HEK293T (cell line): ENCODE data around the gene DDC.

Source experiments
- CTCF ChIA-PET: fragments of 350-600 bp; formaldehyde crosslinking; extraction: SDS; loops from one replicate; lab custom pipeline; 2021; ENCODE audit warnings: antibody characterized with exemption, inconsistent platforms; lab: Yijun Ruan, JAX
- POLR2A ChIA-PET: fragments of 350-600 bp; formaldehyde crosslinking; extraction: SDS; loops from one replicate; lab custom pipeline; 2020; ENCODE audit warnings: antibody characterized with exemption, inconsistent platforms; lab: Yijun Ruan, JAX
- DNase-seq: peaks from one replicate; pipeline ENCODE4 v3.0.0; 2012; ENCODE audit warnings: mixed read lengths; ENCODE audit errors: extremely low spot score
- ARNT ChIP-seq: fragments of 450-650 bp; IDR thresholded peaks from 2 replicates; pipeline ENCODE4 v1.6.1; 2017; ENCODE audit warnings: mild to moderate bottlenecking
- BHLHE40 ChIP-seq: fragments of 450-650 bp; IDR thresholded peaks from 2 replicates; pipeline ENCODE4 v1.6.1; 2016; ENCODE audit warnings: mild to moderate bottlenecking, moderate library complexity, borderline replicate concordance
- CTBP1 ChIP-seq: fragments of 450-650 bp; IDR thresholded peaks from 2 replicates; pipeline ENCODE4 v1.6.1; 2016; ENCODE audit warnings: borderline replicate concordance
- ELF4 ChIP-seq: fragments of 450-650 bp; IDR thresholded peaks from 2 replicates; pipeline ENCODE4 v1.6.1; 2017; ENCODE audit warnings: antibody characterized with exemption
- FOXA1 ChIP-seq: fragments of 450-650 bp; IDR thresholded peaks from 2 replicates; pipeline ENCODE4 v1.6.1; 2016; ENCODE audit warnings: mild to moderate bottlenecking
- FOXK2 ChIP-seq: fragments of 450-650 bp; IDR thresholded peaks from 2 replicates; pipeline ENCODE4 v1.6.1; 2016; ENCODE audit warnings: mild to moderate bottlenecking
- FOXM1 ChIP-seq: fragments of 450-650 bp; IDR thresholded peaks from 2 replicates; pipeline ENCODE4 v1.6.1; 2017; ENCODE audit warnings: mild to moderate bottlenecking, borderline replicate concordance
- HDGF ChIP-seq: fragments of 450-650 bp; IDR thresholded peaks from 2 replicates; pipeline ENCODE4 v1.6.1; 2017; ENCODE audit warnings: antibody characterized with exemption, borderline replicate concordance
- L3MBTL2 ChIP-seq: fragments of 450-650 bp; conservative IDR thresholded peaks from 2 replicates; pipeline ENCODE4 v1.6.1; 2016; ENCODE audit warnings: mild to moderate bottlenecking
- LEF1 ChIP-seq: fragments of 450-650 bp; IDR thresholded peaks from 2 replicates; pipeline ENCODE4 v1.6.1; 2017; ENCODE audit warnings: mild to moderate bottlenecking, borderline replicate concordance
- NFRKB ChIP-seq: fragments of 450-650 bp; IDR thresholded peaks from 2 replicates; pipeline ENCODE4 v1.6.1; 2016; ENCODE audit warnings: mild to moderate bottlenecking, moderate library complexity
- PKNOX1 ChIP-seq: fragments of 450-650 bp; IDR thresholded peaks from 2 replicates; pipeline ENCODE4 v1.6.1; 2016
- SP1 ChIP-seq: fragments of 450-650 bp; IDR thresholded peaks from 2 replicates; pipeline ENCODE4 v1.6.1; 2017
- SUZ12 ChIP-seq: fragments of 450-650 bp; IDR thresholded peaks from 2 replicates; pipeline ENCODE4 v1.6.1; 2016; ENCODE audit warnings: mild to moderate bottlenecking
- TARDBP ChIP-seq: fragments of 450-650 bp; IDR thresholded peaks from 2 replicates; pipeline ENCODE4 v1.6.1; 2016
- ZNF384 ChIP-seq: fragments of 450-650 bp; IDR thresholded peaks from 2 replicates; pipeline ENCODE4 v1.6.1; 2016

DDC gene

GRCh38 chr7:50486512-50486911, 78.7 kb downstream of the DDC start:
- TF ChIP-seq PKNOX1, result no peak
- no peak for TF ChIP-seq ELF4
- no peak for TF ChIP-seq LEF1
- no peak for TF ChIP-seq SUZ12
- no peak for TF ChIP-seq ARNT
- TF ChIP-seq SP1, result no peak
- TF ChIP-seq BHLHE40, result no peak
- no peak for TF ChIP-seq HDGF
- TF ChIP-seq NFRKB, result no peak
- TF ChIP-seq L3MBTL2, result no peak
- no peak for TF ChIP-seq FOXK2
- TF ChIP-seq TARDBP, result no peak
- no peak for TF ChIP-seq FOXA1
- ChIA-PET POLR2A (no interaction called here), CTCF (no interaction called here)
- DNase-seq, result no peak

GRCh38 chr7:50481867-50482266, 83.3 kb downstream of the DDC start:
- CTCF ChIA-PET, result no interaction called here
- no peak for DNase-seq
- POLR2A ChIA-PET, result no interaction called here
- TF ChIP-seq ELF4 (no peak), L3MBTL2 (no peak), SP1 (no peak), FOXA1 (no peak), ARNT (no peak), HDGF (no peak), FOXK2 (no peak), FOXM1 (no peak), BHLHE40 (no peak), ZNF384 (no peak), NFRKB (no peak), PKNOX1 (no peak), TARDBP (no peak)

- POLR2A ChIA-PET, result no interaction called here
- TF ChIP-seq BHLHE40 (no peak), L3MBTL2 (no peak), ELF4 (no peak), PKNOX1 (no peak), FOXK2 (no peak), LEF1 (no peak), FOXA1 (no peak), ZNF384 (no peak), NFRKB (no peak), ARNT (no peak), SP1 (no peak), FOXM1 (no peak), SUZ12 (no peak), HDGF (no peak), CTBP1 (no peak), TARDBP (no peak)
- DNase-seq, result no peak
- CTCF ChIA-PET, result no interaction called here
Measured at GRCh38 chr7:50480797-50481196, 84.4 kb downstream of the DDC start.

GRCh38 chr7:50479743-50480517, 85.3 kb downstream of the DDC start:
- ChIA-PET CTCF (interaction anchor here (0.7 kb wide), 1 partner anchor 12 kb away, joined by 3 read pairs; no protein-coding TSS in a partner anchor), POLR2A (no interaction called here)
- TF ChIP-seq SP1, result no peak
- TF ChIP-seq FOXA1, result no peak
- TF ChIP-seq PKNOX1, result no peak
- TF ChIP-seq ELF4, result no peak
- TF ChIP-seq FOXM1, result no peak
- TF ChIP-seq L3MBTL2, result no peak
- TF ChIP-seq SUZ12, result no peak
- TF ChIP-seq TARDBP, result no peak
- no peak for DNase-seq

GRCh38 chr7:50477640-50478039, 87.6 kb downstream of the DDC start:
- no peak for TF ChIP-seq PKNOX1
- no peak for TF ChIP-seq FOXM1
- TF ChIP-seq LEF1, result no peak
- no peak for TF ChIP-seq TARDBP
- TF ChIP-seq BHLHE40, result no peak
- TF ChIP-seq NFRKB, result no peak
- no peak for TF ChIP-seq HDGF
- TF ChIP-seq FOXA1, result no peak
- no peak for TF ChIP-seq ARNT
- no peak for TF ChIP-seq SUZ12
- TF ChIP-seq CTBP1, result no peak
- TF ChIP-seq L3MBTL2, result no peak
- TF ChIP-seq ZNF384, result no peak
- no peak for TF ChIP-seq FOXK2
- TF ChIP-seq SP1, result no peak
- TF ChIP-seq ELF4, result no peak
- POLR2A ChIA-PET, result no interaction called here
- CTCF ChIA-PET, result no interaction called here
- DNase-seq, result no peak
